KMS-11 (cell line): Measurements from ENCODE around the gene PAM.

ENCODE experiments used
- H2AFZ ChIP-seq: fragments of 200-600 bp; sonication (generic); 2 replicates; pipeline ENCODE4 v1.6.1; 2016; ENCODE audit warnings: antibody characterized with exemption, mixed run types, low read depth
- H3K27ac ChIP-seq: fragments of 200-600 bp; sonication (generic); 2 replicates; pipeline ENCODE4 v1.6.1; 2016; ENCODE audit warnings: mild to moderate bottlenecking, mixed run types
- H3K27me3 ChIP-seq: fragments of 200-600 bp; sonication (generic); 2 replicates; pipeline ENCODE4 v1.6.1; 2017; ENCODE audit warnings: mild to moderate bottlenecking, low read depth, mixed run types, moderate library complexity; ENCODE audit not compliant: insufficient read depth
- H3K36me3 ChIP-seq: fragments of 200-600 bp; sonication (generic); 2 replicates; pipeline ENCODE4 v1.6.1; 2017; ENCODE audit warnings: mild to moderate bottlenecking, mixed run types; ENCODE audit not compliant: insufficient read depth
- H3K4me1 ChIP-seq: fragments of 200-600 bp; sonication (generic); 2 replicates; pipeline ENCODE4 v1.6.1; 2016; ENCODE audit warnings: mild to moderate bottlenecking, low read depth, mixed run types; ENCODE audit not compliant: poor library complexity, severe bottlenecking
- H3K4me2 ChIP-seq: fragments of 200-600 bp; sonication (generic); 2 replicates; pipeline ENCODE4 v1.7.0; 2016; ENCODE audit warnings: mild to moderate bottlenecking, mixed run types
- H3K4me3 ChIP-seq: fragments of 200-600 bp; sonication (generic); IDR thresholded peaks from 2 replicates; pipeline ENCODE4 v1.6.1; 2017; ENCODE audit warnings: low read depth, low read length, mixed read lengths; ENCODE audit not compliant: insufficient read depth
- H3K79me2 ChIP-seq: fragments of 200-600 bp; sonication (generic); 2 replicates; pipeline ENCODE4 v1.6.1; 2016; ENCODE audit warnings: low read depth, mixed run types; ENCODE audit not compliant: insufficient read depth
- H3K9ac ChIP-seq: fragments of 200-600 bp; sonication (generic); 2 replicates; pipeline ENCODE4 v1.6.1; 2016; ENCODE audit warnings: mild to moderate bottlenecking, mixed run types
- H4K20me1 ChIP-seq: fragments of 200-600 bp; sonication (generic); 2 replicates; pipeline ENCODE4 v1.6.1; 2016; ENCODE audit warnings: mild to moderate bottlenecking, mixed run types; ENCODE audit not compliant: insufficient read depth
- TF ChIP-seq, protein P1 (sequence below): fragments of 200-600 bp; sonication (generic); conservative IDR thresholded peaks from 2 replicates; pipeline ENCODE4 v1.6.1; 2017; ENCODE audit warnings: low read depth, mild to moderate bottlenecking, antibody characterized with exemption, low read length, moderate library complexity, mixed read lengths

Gene PAM

DNA sequence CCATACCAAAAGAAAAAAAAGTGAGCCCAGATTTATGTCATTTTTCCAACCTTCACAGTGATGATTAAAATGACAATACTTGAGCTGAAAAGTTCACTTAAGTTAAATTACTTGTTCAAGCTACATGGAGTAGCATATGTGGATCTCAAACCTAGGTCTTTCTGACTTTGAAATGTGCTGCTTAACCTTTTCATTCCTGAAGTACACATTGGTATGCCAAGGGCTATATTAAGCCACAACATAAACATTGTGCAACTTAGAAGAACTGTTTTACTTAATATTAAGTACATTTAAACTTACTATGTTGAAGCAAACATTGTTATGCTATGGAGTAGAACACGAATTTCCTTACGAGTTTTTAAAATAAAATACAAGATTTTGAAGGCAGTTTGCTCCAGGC lies 259.9 kb downstream of the PAM start:
- Histone ChIP-seq H3K27ac (no peak overlapping the region), H3K36me3 (no peaks in the 10 kb centered on the region), H2AFZ (no peak overlapping the region), H3K79me2 (no peaks in the 10 kb centered on the region), H3K9ac (no peak overlapping the region), H4K20me1 (no peaks in the 10 kb centered on the region), H3K4me2 (no peak overlapping the region), H3K4me3 (no peak overlapping the region), H3K4me1 (no peaks in the 10 kb centered on the region), H3K27me3 (no peaks in the 10 kb centered on the region)
- TF ChIP-seq, protein P1, sequence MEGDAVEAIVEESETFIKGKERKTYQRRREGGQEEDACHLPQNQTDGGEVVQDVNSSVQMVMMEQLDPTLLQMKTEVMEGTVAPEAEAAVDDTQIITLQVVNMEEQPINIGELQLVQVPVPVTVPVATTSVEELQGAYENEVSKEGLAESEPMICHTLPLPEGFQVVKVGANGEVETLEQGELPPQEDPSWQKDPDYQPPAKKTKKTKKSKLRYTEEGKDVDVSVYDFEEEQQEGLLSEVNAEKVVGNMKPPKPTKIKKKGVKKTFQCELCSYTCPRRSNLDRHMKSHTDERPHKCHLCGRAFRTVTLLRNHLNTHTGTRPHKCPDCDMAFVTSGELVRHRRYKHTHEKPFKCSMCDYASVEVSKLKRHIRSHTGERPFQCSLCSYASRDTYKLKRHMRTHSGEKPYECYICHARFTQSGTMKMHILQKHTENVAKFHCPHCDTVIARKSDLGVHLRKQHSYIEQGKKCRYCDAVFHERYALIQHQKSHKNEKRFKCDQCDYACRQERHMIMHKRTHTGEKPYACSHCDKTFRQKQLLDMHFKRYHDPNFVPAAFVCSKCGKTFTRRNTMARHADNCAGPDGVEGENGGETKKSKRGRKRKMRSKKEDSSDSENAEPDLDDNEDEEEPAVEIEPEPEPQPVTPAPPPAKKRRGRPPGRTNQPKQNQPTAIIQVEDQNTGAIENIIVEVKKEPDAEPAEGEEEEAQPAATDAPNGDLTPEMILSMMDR, result no peak

DNA sequence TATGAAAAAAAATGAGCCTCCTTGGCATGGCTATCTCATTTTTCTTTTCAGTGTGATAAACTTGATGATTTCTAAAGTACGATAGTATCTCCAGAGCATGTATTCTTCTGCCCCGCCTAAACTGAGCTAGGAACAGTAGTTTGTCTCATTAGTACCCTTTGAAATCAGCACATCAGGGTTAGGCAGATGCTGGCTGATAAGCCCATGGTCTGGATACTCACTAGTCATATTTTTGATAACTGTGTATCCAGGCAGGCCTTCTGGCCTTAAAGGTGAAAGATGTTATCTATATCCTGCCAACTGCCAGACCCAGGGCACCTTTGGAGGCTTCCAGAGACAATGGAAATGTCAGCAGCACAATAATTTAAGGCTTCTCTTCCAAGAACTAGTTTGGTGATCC lies 261.1 kb downstream of the PAM start:
- TF ChIP-seq, protein P1, result no peak
- no peak overlapping the region for H3K27ac ChIP-seq
- no peak overlapping the region for H3K4me3 ChIP-seq
- no peaks in the 10 kb centered on the region for H3K27me3 ChIP-seq
- H3K9ac ChIP-seq, result no peak overlapping the region
- no peak overlapping the region for H3K4me2 ChIP-seq
- H3K36me3 ChIP-seq, result no peaks in the 10 kb centered on the region
- no peaks in the 10 kb centered on the region for H3K79me2 ChIP-seq
- no peaks in the 10 kb centered on the region for H4K20me1 ChIP-seq
- H2AFZ ChIP-seq, result no peak overlapping the region
- H3K4me1 ChIP-seq, result no peaks in the 10 kb centered on the region

GRCh38 chr5:103019804-103020203 lies 264.7 kb downstream of the PAM start:
- Histone ChIP-seq H3K79me2 (no peaks in the 10 kb centered on the region), H3K4me2 (no peak overlapping the region), H3K4me1 (no peaks in the 10 kb centered on the region), H4K20me1 (no peaks in the 10 kb centered on the region), H3K4me3 (no peak overlapping the region), H3K27ac (no peak overlapping the region), H3K36me3 (no peaks in the 10 kb centered on the region), H2AFZ (no peak overlapping the region), H3K27me3 (no peaks in the 10 kb centered on the region), H3K9ac (no peak overlapping the region)
- TF ChIP-seq, protein P1, result no peak

DNA sequence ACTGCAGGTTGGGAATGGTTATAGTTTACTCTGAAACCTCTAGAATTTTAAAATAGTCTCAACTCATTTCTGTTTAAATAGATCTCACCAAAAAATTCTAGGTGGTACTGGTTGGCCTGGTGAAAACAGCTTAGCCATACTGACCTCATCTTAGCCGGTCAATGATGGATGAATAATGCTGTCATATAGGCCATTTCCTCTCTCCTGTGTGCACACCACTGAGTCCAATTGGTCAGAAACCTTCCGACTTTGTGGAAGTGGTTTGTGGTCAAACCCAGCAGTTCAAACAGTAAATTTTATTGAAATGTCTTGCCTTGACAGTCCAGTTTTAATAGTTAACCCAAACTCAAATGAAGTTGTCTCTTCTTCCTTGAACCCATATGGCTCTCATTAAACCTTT lies 266.2 kb downstream of the PAM start:
- no peaks in the 10 kb centered on the region for H3K4me1 ChIP-seq
- H4K20me1 ChIP-seq, result no peaks in the 10 kb centered on the region
- no peak overlapping the region for H2AFZ ChIP-seq
- no peak overlapping the region for H3K9ac ChIP-seq
- no peaks in the 10 kb centered on the region for H3K27me3 ChIP-seq
- H3K27ac ChIP-seq, result no peak overlapping the region
- TF ChIP-seq, protein P1, result no peak
- H3K79me2 ChIP-seq, result no peaks in the 10 kb centered on the region
- H3K4me2 ChIP-seq, result no peak overlapping the region
- H3K4me3 ChIP-seq, result no peak overlapping the region
- H3K36me3 ChIP-seq, result no peaks in the 10 kb centered on the region
